H9 (cell line): Measurements from ENCODE around the gene FUT1. TPM values are rescaled to one million over a fixed set of nuclear protein-coding genes. Genes with fewer than 3 reads are reported as not detected.

Experiments
- DNase-seq: peaks from one replicate; pipeline ENCODE4 v3.0.0-alpha.2; 2017
- H2AFZ ChIP-seq: one replicate; pipeline ENCODE4 v1.6.1; 2013; ENCODE audit warnings: mild to moderate bottlenecking, low read length, control low read depth, moderate library complexity
- H2AK5ac ChIP-seq: 2 replicates; pipeline ENCODE4 v1.6.1; 2013; ENCODE audit warnings: low read length, control low read depth, mixed read lengths; ENCODE audit not compliant: insufficient read length
- H2BK120ac ChIP-seq: one replicate; pipeline ENCODE4 v1.6.1; 2013; ENCODE audit warnings: low read depth, mild to moderate bottlenecking, low read length, control low read depth, inconsistent platforms; ENCODE audit not compliant: poor library complexity, severe bottlenecking
- H2BK12ac ChIP-seq: 2 replicates; pipeline ENCODE4 v1.6.1; 2013; ENCODE audit warnings: low read length, control low read depth, mixed read lengths, low read depth; ENCODE audit not compliant: insufficient read length
- H2BK15ac ChIP-seq: 2 replicates; pipeline ENCODE4 v1.6.1; 2013; ENCODE audit warnings: low read depth, low read length, control low read depth
- H2BK20ac ChIP-seq: one replicate; pipeline ENCODE4 v1.6.1; 2013; ENCODE audit warnings: low read depth, mild to moderate bottlenecking, low read length, control low read depth, inconsistent platforms; ENCODE audit not compliant: poor library complexity, severe bottlenecking
- H2BK5ac ChIP-seq: 2 replicates; pipeline ENCODE4 v1.6.1; 2013; ENCODE audit warnings: low read length, control low read depth, mixed read lengths; ENCODE audit not compliant: insufficient read length
- H3K14ac ChIP-seq: 2 replicates; pipeline ENCODE4 v1.6.1; 2013; ENCODE audit warnings: low read length, control low read depth; ENCODE audit not compliant: insufficient read depth
- H3K18ac ChIP-seq: 2 replicates; pipeline ENCODE4 v1.6.1; 2013; ENCODE audit warnings: low read depth, mild to moderate bottlenecking, mixed read lengths, low read length, control low read depth; ENCODE audit not compliant: insufficient read length
- H3K23ac ChIP-seq: 2 replicates; pipeline ENCODE4 v1.6.1; 2013; ENCODE audit warnings: low read length, control low read depth, mixed read lengths, low read depth; ENCODE audit not compliant: insufficient read length
- H3K23me2 ChIP-seq: 2 replicates; pipeline ENCODE4 v1.6.1; 2013; ENCODE audit warnings: low read depth, mild to moderate bottlenecking, mixed read lengths, low read length, control low read depth; ENCODE audit not compliant: insufficient read length, poor library complexity, severe bottlenecking
- H3K27ac ChIP-seq: 2 replicates; pipeline ENCODE4 v1.5.1; 2013; ENCODE audit warnings: low read length, control low read depth, mixed read lengths, low read depth; ENCODE audit not compliant: insufficient read length
- H3K27me3 ChIP-seq: 2 replicates; pipeline ENCODE4 v1.6.1; 2013; ENCODE audit warnings: low read length, control low read depth, inconsistent platforms; ENCODE audit not compliant: insufficient read depth
- H3K4ac ChIP-seq: 2 replicates; pipeline ENCODE4 v1.6.1; 2013; ENCODE audit warnings: low read depth, mild to moderate bottlenecking, control low read depth, inconsistent platforms, low read length, moderate library complexity
- H3K4me1 ChIP-seq: 2 replicates; pipeline ENCODE4 v1.6.1; 2013; ENCODE audit warnings: low read length, control low read depth, inconsistent platforms; ENCODE audit not compliant: insufficient read depth
- H3K4me2 ChIP-seq: 2 replicates; pipeline ENCODE4 v1.6.1; 2013; ENCODE audit warnings: low read length, control low read depth, mixed read lengths; ENCODE audit not compliant: insufficient read length, insufficient read depth
- H3K56ac ChIP-seq: 2 replicates; pipeline ENCODE4 v1.6.1; 2013; ENCODE audit warnings: low read depth, mild to moderate bottlenecking, mixed read lengths, low read length, control low read depth; ENCODE audit not compliant: insufficient read length
- H3K79me1 ChIP-seq: 2 replicates; pipeline ENCODE4 v1.6.1; 2013; ENCODE audit warnings: low read depth, mild to moderate bottlenecking, moderate library complexity, low read length, control low read depth, inconsistent platforms; ENCODE audit not compliant: insufficient read depth, poor library complexity, severe bottlenecking
- H3K79me2 ChIP-seq: 2 replicates; pipeline ENCODE4 v1.6.1; 2013; ENCODE audit warnings: low read length, control low read depth, inconsistent platforms; ENCODE audit not compliant: insufficient read depth
- H3K9ac ChIP-seq: 2 replicates; pipeline ENCODE4 v1.6.1; 2013; ENCODE audit warnings: low read length, control low read depth, mixed read lengths; ENCODE audit not compliant: insufficient read length; ENCODE audit errors: extremely low read depth
- H3K9me3 ChIP-seq: one replicate; pipeline ENCODE4 v1.6.1; 2013; ENCODE audit warnings: low read depth, low read length, inconsistent platforms; ENCODE audit not compliant: control insufficient read depth
- H3T11ph ChIP-seq: one replicate; pipeline ENCODE4 v1.6.1; 2013; ENCODE audit warnings: mild to moderate bottlenecking, low read length, control low read depth, inconsistent platforms
- H4K20me1 ChIP-seq: one replicate; pipeline ENCODE4 v1.6.1; 2013; ENCODE audit not compliant: control insufficient read depth, insufficient read length, insufficient read depth
- H4K5ac ChIP-seq: 2 replicates; pipeline ENCODE4 v1.6.1; 2013; ENCODE audit warnings: low read depth, mild to moderate bottlenecking, mixed read lengths, low read length, control low read depth; ENCODE audit not compliant: insufficient read length
- H4K8ac ChIP-seq: replicated peaks from 2 replicates; pipeline ENCODE4 v1.6.1; 2013; ENCODE audit warnings: low read length, control low read depth, mixed read lengths, low read depth; ENCODE audit not compliant: insufficient read length
- H4K91ac ChIP-seq: 2 replicates; pipeline ENCODE4 v1.6.1; 2013; ENCODE audit warnings: low read depth, mild to moderate bottlenecking, moderate library complexity, mixed read lengths, low read length, control low read depth; ENCODE audit not compliant: insufficient read length
- H3K27ac Mint-ChIP-seq, 3 experiments: 2 replicates in 2 of 3; 3 replicates in 1 of 3; pipeline ENCODE4 v1.8.0; 2020 to 2021; ENCODE audit warnings: mixed read lengths in 3 of 3, mild to moderate bottlenecking in 1 of 3, moderate library complexity in 1 of 3
- H3K27me3 Mint-ChIP-seq: 2 replicates; pipeline ENCODE4 v1.8.0; 2021; ENCODE audit warnings: low read depth, mild to moderate bottlenecking, moderate library complexity, mixed read lengths
- H3K36me3 Mint-ChIP-seq, 3 experiments: 2 replicates in 2 of 3; 3 replicates in 1 of 3; pipeline ENCODE4 v1.8.0; 2020 to 2021; ENCODE audit warnings: low read depth in 3 of 3, mixed read lengths in 3 of 3; ENCODE audit not compliant: insufficient read depth in 1 of 3
- H3K4me1 Mint-ChIP-seq, 2 experiments: 2 replicates each; pipeline ENCODE4 v1.8.0; 2020; ENCODE audit warnings: mixed read lengths in 2 of 2
- H3K4me3 Mint-ChIP-seq, 2 experiments: 2 replicates in 1 of 2; 3 replicates in 1 of 2; pipeline ENCODE4 v1.8.0; 2020 to 2021; ENCODE audit warnings: mild to moderate bottlenecking in 2 of 2, mixed read lengths in 2 of 2, moderate library complexity in 1 of 2
- H3K9me3 Mint-ChIP-seq, 2 experiments: 2 replicates in 1 of 2; 3 replicates in 1 of 2; pipeline ENCODE4 v1.8.0; 2020; ENCODE audit warnings: mild to moderate bottlenecking in 2 of 2, mixed read lengths in 2 of 2, moderate library complexity in 1 of 2
- WGBS: extraction: QIAGEN DNeasy Blood & Tissue Kit; methylation state at CpG from one replicate; pipeline ENCODE4 v1.1.7; 2013; ENCODE audit warnings: missing lambda C conversion rate, low lambda C conversion rate, mixed read lengths; ENCODE audit not compliant: insufficient read length; ENCODE audit errors: extremely low coverage; 5-methylcytosine and 5-hydroxymethylcytosine counted together
- total RNA-seq: library from RNA; stranded (reverse); gene quantifications from 2 replicates; pipeline ENCODE4 v1.2.1, GENCODE V29; 2021
- TF ChIP-seq, protein P1 (sequence below): fragments of 200-600 bp; sonication (generic); conservative IDR thresholded peaks from 3 replicates; pipeline ENCODE4 v1.8.0; 2021; ENCODE audit warnings: antibody characterized with exemption, mild to moderate bottlenecking

FUT1 gene
- total RNA-seq, 1 experiment from 2014 or later = 16.1 TPM

DNA sequence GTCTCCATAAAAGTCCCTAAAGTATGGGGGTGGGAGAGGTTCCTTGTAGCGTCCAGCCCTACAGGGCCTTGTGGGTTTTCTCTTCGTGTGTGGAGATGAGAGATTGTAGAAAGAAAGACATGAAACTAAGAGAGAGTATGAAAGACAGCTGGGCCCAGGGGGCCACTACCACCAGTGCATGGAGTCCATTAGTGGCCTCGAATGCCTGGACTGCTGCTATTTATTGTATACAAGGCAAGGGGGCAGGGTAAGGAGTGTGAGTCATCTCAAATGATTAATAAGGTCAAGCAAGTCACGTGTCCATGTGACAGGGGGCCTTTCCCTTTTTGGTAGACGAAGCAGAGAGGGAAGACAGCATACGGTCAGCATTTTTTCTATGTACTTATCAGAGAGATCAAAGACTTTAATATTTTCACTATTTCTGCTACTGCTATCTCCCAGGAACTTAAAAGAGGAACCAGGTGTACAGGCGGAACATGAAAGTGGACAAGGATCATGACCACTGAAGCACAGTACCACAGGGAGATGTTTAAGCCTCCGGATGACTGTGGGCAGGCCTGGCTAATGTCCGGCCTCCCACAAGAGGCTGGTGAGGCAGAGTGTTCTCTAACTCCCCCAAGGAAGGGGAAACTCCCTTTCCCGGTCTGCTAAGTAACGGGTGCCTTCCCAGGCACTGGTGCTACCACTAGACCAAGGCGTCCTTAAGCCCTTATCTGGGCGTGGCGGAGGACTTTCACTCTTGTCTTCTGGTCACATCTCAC lies 28.4 kb upstream of the FUT1 start:
- Histone ChIP-seq H3K18ac (no peak overlapping the region), H3K23me2 (no peaks in the 10 kb centered on the region), H2BK15ac (no peak overlapping the region), H3K27me3 (no peaks in the 10 kb centered on the region), H3T11ph (no peak overlapping the region), H2BK120ac (no peak overlapping the region), H3K4ac (no peak overlapping the region), H3K79me1 (no peaks in the 10 kb centered on the region), H4K91ac (no peak overlapping the region), H2BK12ac (no peak overlapping the region), H4K8ac (no peak overlapping the region), H3K56ac (no peak overlapping the region), H3K4me1 (no peaks in the 10 kb centered on the region), H3K4me2 (no peak overlapping the region), H3K23ac (no peak overlapping the region), H2BK5ac (no peak overlapping the region), H3K9ac (no peak overlapping the region), H3K79me2 (no peaks in the 10 kb centered on the region), H3K9me3 (no peaks in the 10 kb centered on the region), H3K14ac (no peak overlapping the region), H3K27ac (no peak overlapping the region), H2BK20ac (no peak overlapping the region), H4K5ac (no peak overlapping the region), H2AK5ac (no peak overlapping the region), H4K20me1 (no peaks in the 10 kb centered on the region), H2AFZ (no peak overlapping the region)
- Mint-ChIP-seq H3K4me3 (no peak overlapping the region), H3K9me3 (no peaks in the 10 kb centered on the region; a peak in 1 of 5 replicates), H3K27me3 (peaks cover 2% of the 10 kb centered on the region), H3K27ac (no peak overlapping the region), H3K36me3 (no peaks in the 10 kb centered on the region), H3K4me1 (peaks cover 5 to 10% of the 10 kb centered on the region in 2 experiments)
- WGBS = no CpG with 5 or more reads among the region's 14 CpGs
- no peak for DNase-seq
- TF ChIP-seq, protein P1, sequence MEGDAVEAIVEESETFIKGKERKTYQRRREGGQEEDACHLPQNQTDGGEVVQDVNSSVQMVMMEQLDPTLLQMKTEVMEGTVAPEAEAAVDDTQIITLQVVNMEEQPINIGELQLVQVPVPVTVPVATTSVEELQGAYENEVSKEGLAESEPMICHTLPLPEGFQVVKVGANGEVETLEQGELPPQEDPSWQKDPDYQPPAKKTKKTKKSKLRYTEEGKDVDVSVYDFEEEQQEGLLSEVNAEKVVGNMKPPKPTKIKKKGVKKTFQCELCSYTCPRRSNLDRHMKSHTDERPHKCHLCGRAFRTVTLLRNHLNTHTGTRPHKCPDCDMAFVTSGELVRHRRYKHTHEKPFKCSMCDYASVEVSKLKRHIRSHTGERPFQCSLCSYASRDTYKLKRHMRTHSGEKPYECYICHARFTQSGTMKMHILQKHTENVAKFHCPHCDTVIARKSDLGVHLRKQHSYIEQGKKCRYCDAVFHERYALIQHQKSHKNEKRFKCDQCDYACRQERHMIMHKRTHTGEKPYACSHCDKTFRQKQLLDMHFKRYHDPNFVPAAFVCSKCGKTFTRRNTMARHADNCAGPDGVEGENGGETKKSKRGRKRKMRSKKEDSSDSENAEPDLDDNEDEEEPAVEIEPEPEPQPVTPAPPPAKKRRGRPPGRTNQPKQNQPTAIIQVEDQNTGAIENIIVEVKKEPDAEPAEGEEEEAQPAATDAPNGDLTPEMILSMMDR = no peak
